HepG2 (cell line): ENCODE measurements around the gene PDE2A. TPM values are rescaled to one million over a fixed set of nuclear protein-coding genes. Genes with fewer than 3 reads are reported as not detected.

ENCODE experiments used
- AKAP8 ChIP-seq: sonication (generic); formaldehyde crosslinking; IDR thresholded peaks from 2 replicates; pipeline ENCODE4 v1.5.1; 2020; ENCODE audit warnings: mild to moderate bottlenecking, missing genetic modification reagents
- BCL3 ChIP-seq: sonication (generic); formaldehyde crosslinking; IDR thresholded peaks from 2 replicates; pipeline ENCODE4 v1.5.1; 2020; ENCODE audit warnings: mild to moderate bottlenecking, missing genetic modification reagents, moderate library complexity
- BCLAF1 ChIP-seq: fragments of 450-650 bp; IDR thresholded peaks from 2 replicates; pipeline ENCODE4 v1.6.1; 2017; ENCODE audit warnings: mild to moderate bottlenecking
- CREBL2 ChIP-seq: sonication (generic); formaldehyde crosslinking; IDR thresholded peaks from 2 replicates; pipeline ENCODE4 v1.8.1; 2023; ENCODE audit warnings: missing genetic modification reagents, mild to moderate bottlenecking, borderline replicate concordance
- NFIB ChIP-seq: sonication (generic); formaldehyde crosslinking; IDR thresholded peaks from 2 replicates; pipeline ENCODE4 v1.9.0; 2021; ENCODE audit warnings: missing genetic modification reagents, mild to moderate bottlenecking, borderline replicate concordance
- POLR2AphosphoS5 ChIP-seq: IDR thresholded peaks from 2 replicates; pipeline ENCODE4 v1.6.1; 2012; ENCODE audit warnings: low read depth, low read length
- POLR2G ChIP-seq: fragments of 200-400 bp; formaldehyde crosslinking; IDR thresholded peaks from 2 replicates; pipeline ENCODE4 v1.6.1; 2018; ENCODE audit warnings: mild to moderate bottlenecking, low read depth, low read length, moderate library complexity
- RBM22 ChIP-seq: fragments of 200-400 bp; formaldehyde crosslinking; optimal IDR thresholded peaks from 2 replicates; pipeline ENCODE3; 2017; ENCODE audit warnings: mild to moderate bottlenecking, low read length, moderate library complexity
- TCF12 ChIP-seq, 2 experiments: fragments of 450-650 bp in 1 of 2; sonication (generic) in 1 of 2; formaldehyde crosslinking in 1 of 2; IDR thresholded peaks; 2 replicates each; pipeline versions ENCODE4 v1.6.1 to v1.8.0; 2017 to 2022; ENCODE audit warnings: antibody characterized with exemption in 1 of 2, mild to moderate bottlenecking in 1 of 2, missing genetic modification reagents in 1 of 2, moderate library complexity in 1 of 2
- ZFP91 ChIP-seq: sonication (generic); formaldehyde crosslinking; IDR thresholded peaks from 2 replicates; pipeline ENCODE4 v1.9.0; 2022; ENCODE audit warnings: missing genetic modification reagents, mild to moderate bottlenecking, borderline replicate concordance
- ZNF263 ChIP-seq: sonication (generic); formaldehyde crosslinking; IDR thresholded peaks from 2 replicates; pipeline ENCODE4 v1.4.0; 2020; ENCODE audit warnings: missing genetic modification reagents
- polyA plus RNA-seq, 8 experiments: library from polyadenylated mRNA; depleted of rRNA in 3 of 8; stranded (reverse) in 7 of 8; unstranded in 1 of 8; fragments of >200 nt; fragmentation: Illumina TruSeq in 4 of 8; extraction: Trizol in 4 of 8; gene quantifications; 2 replicates each; pipeline versions ENCODE4 v1.2.1 to v1.2.3, GENCODE V29; 2011 to 2016; ENCODE audit warnings: low read depth in 4 of 8, missing spikeins in 1 of 8, mixed read lengths in 1 of 8; ENCODE audit not compliant: insufficient read depth in 1 of 8
- total RNA-seq, 5 experiments: library from RNA; depleted of rRNA; stranded (reverse); fragments of >200 nt; fragmentation: Illumina TruSeq; extraction: Trizol; gene quantifications; 2 replicates each; pipeline ENCODE4 v1.2.3, GENCODE V29; 2016; ENCODE audit warnings: low read depth in 1 of 5

PDE2A gene
- total and polyA plus RNA-seq, 2 of the 13 experiments (the other 11 are each of a cell fraction or from before 2014, with no cell fraction given) = 3.1 TPM; not detected in 1

- TF ChIP-seq BCL3 (CRISPR knock-in tag) (no peak), BCLAF1 (no peak), AKAP8 (CRISPR knock-in tag) (peak; percentile 24; the same call in 1 of the 2 replicates), ZFP91 (peak; percentile 50; the same call in 1 of the 2 replicates), POLR2AphosphoS5 (peak; percentile 13; the same call in 1 of the 2 replicates), ZNF263 (CRISPR knock-in tag) (0 out of 2 replicates have a peak, but pooled peaks have one; percentile 20), CREBL2 (no peak), RBM22 (peak; percentile 81), NFIB (CRISPR knock-in tag) (no peak), POLR2G (peak; percentile 7; the same call in 1 of the 2 replicates), TCF12 (IDR thresholded peaks at IDR 0.05) (no peak), TCF12 (CRISPR knock-in tag; IDR thresholded peaks at IDR 0.05) (no peak)
Observed at GRCh38 chr11:72681226-72682153, 7.3 kb upstream of the PDE2A start (continued).
